ENCODE measurements around the gene SLC25A47.
A peak's percentile ranks its signal among the peaks of the same experiment; 100 is the strongest.
"Not testable (repeated sequence)": the region's sequence is repeated elsewhere in the genome, so short reads cannot be mapped to it uniquely, and the experiment has no call there.

The SLC25A47 gene

GRCh38 chr14:100341301-100342031, 18.3 kb downstream of the SLC25A47 start:
- H3K27me3 Mint-ChIP-seq = no peaks in the 10 kb centered on the region
- H3K4me3 Mint-ChIP-seq = no peak overlapping the region
- H3K27ac Mint-ChIP-seq = peak overlapping the region; percentile 46 to 93
- H3K4me1 Mint-ChIP-seq = peaks cover 45% of the 10 kb centered on the region
- DNase-seq = peak in 1 of 2 donors; percentile 19
- no peaks in the 10 kb centered on the region for H3K9me3 Mint-ChIP-seq
- peak; percentile 52 for ATAC-seq

- Mint-ChIP-seq H3K4me3 (peak overlapping the region in 1 of 2 donors; percentile 25), H3K27ac (peak overlapping the region in 1 of 2 donors; percentile 93), H3K27me3 (no peaks in the 10 kb centered on the region), H3K4me1 (peaks cover 41% of the 10 kb centered on the region), H3K9me3 (no peaks in the 10 kb centered on the region)
- DNase-seq = peak in 1 of 2 donors; percentile 7
- ATAC-seq = no peak
Measured at GRCh38 chr14:100342195-100342594, 19.1 kb downstream of the SLC25A47 start.

- Mint-ChIP-seq H3K27ac (peak overlapping the region in 1 of 2 donors; percentile 34), H3K4me1 (peaks cover 39% of the 10 kb centered on the region)
- not testable (repeated sequence) for H3K9me3 Mint-ChIP-seq, ATAC-seq, H3K27me3 Mint-ChIP-seq, H3K4me3 Mint-ChIP-seq
- peak in 1 of 2 donors; percentile 8 for DNase-seq
Measured at GRCh38 chr14:100342826-100343225, 19.7 kb downstream of the SLC25A47 start.

GRCh38 chr14:100344657-100345056, 21.5 kb downstream of the SLC25A47 start:
- H3K27ac Mint-ChIP-seq, H3K4me3 Mint-ChIP-seq, H3K27me3 Mint-ChIP-seq, DNase-seq, H3K9me3 Mint-ChIP-seq, ATAC-seq: not testable (repeated sequence)
- H3K4me1 Mint-ChIP-seq = peaks cover 44% of the 10 kb centered on the region

GRCh38 chr14:100345711-100346110, 22.6 kb downstream of the SLC25A47 start:
- ATAC-seq = no peak
- Mint-ChIP-seq H3K4me1 (peaks cover 42% of the 10 kb centered on the region), H3K9me3 (no peaks in the 10 kb centered on the region), H3K27me3 (no peaks in the 10 kb centered on the region), H3K27ac (no peak overlapping the region), H3K4me3 (no peak overlapping the region)
- no peak for DNase-seq

- Mint-ChIP-seq H3K9me3 (no peaks in the 10 kb centered on the region), H3K4me1 (peaks cover 40% of the 10 kb centered on the region), H3K27ac (peak overlapping the region in 1 of 2 donors; percentile 59), H3K4me3 (no peak overlapping the region), H3K27me3 (no peaks in the 10 kb centered on the region)
- ATAC-seq = no peak
- no peak for DNase-seq
Measured at GRCh38 chr14:100346306-100347091, 23.4 kb downstream of the SLC25A47 start.

GRCh38 chr14:100348253-100348729, 25.2 kb downstream of the SLC25A47 start:
- Mint-ChIP-seq H3K9me3 (no peaks in the 10 kb centered on the region), H3K27me3 (no peaks in the 10 kb centered on the region), H3K4me3 (no peak overlapping the region), H3K4me1 (peaks cover 22% of the 10 kb centered on the region), H3K27ac (peak overlapping the region in 1 of 2 donors; percentile 48)
- DNase-seq = no peak
- peak; percentile 18 for ATAC-seq

GRCh38 chr14:100348784-100349685, 25.9 kb downstream of the SLC25A47 start:
- DNase-seq = no peak
- no peak overlapping the region for H3K4me3 Mint-ChIP-seq
- no peaks in the 10 kb centered on the region for H3K27me3 Mint-ChIP-seq
- ATAC-seq = peak; percentile 38
- no peaks in the 10 kb centered on the region for H3K9me3 Mint-ChIP-seq
- H3K4me1 Mint-ChIP-seq = peaks cover 15% of the 10 kb centered on the region
- no peak overlapping the region for H3K27ac Mint-ChIP-seq

- peaks cover 15% of the 10 kb centered on the region for H3K4me1 Mint-ChIP-seq
- H3K4me3 Mint-ChIP-seq = no peak overlapping the region
- DNase-seq (no peak), ATAC-seq (no peak)
- peak overlapping the region in 1 of 2 donors; percentile 42 for H3K27ac Mint-ChIP-seq
- H3K27me3 Mint-ChIP-seq = no peaks in the 10 kb centered on the region
- no peaks in the 10 kb centered on the region for H3K9me3 Mint-ChIP-seq
Measured at GRCh38 chr14:100350276-100350926, 27.3 kb downstream of the SLC25A47 start.

- Mint-ChIP-seq H3K27ac (peak overlapping the region in 1 of 2 donors; percentile 87), H3K4me1 (peaks cover 15% of the 10 kb centered on the region), H3K27me3 (no peaks in the 10 kb centered on the region), H3K4me3 (no peak overlapping the region), H3K9me3 (no peaks in the 10 kb centered on the region)
- DNase-seq = no peak
- ATAC-seq = no peak
Measured at GRCh38 chr14:100350986-100351385, 27.8 kb downstream of the SLC25A47 start.

GRCh38 chr14:100358396-100358795, 35.3 kb downstream of the SLC25A47 start:
- no peaks in the 10 kb centered on the region for H3K27me3 Mint-ChIP-seq
- peak overlapping the region in 1 of 2 donors; percentile 84 for H3K27ac Mint-ChIP-seq

GRCh38 chr14:100359111-100359510, 36.0 kb downstream of the SLC25A47 start:
- Mint-ChIP-seq H3K4me1 (peaks cover 37% of the 10 kb centered on the region), H3K27me3 (no peaks in the 10 kb centered on the region), H3K9me3 (no peaks in the 10 kb centered on the region), H3K27ac (no peak overlapping the region), H3K4me3 (no peak overlapping the region)
- no peak for DNase-seq
- ATAC-seq = no peak

More at GRCh38 chr14:100358396-100358795, 35.3 kb downstream of the SLC25A47 start:
- Mint-ChIP-seq H3K9me3 (no peaks in the 10 kb centered on the region), H3K4me3 (peak overlapping the region; percentile 10 to 19), H3K4me1 (peaks cover 37% of the 10 kb centered on the region)
- DNase-seq = no peak
- ATAC-seq = no peak

- Mint-ChIP-seq H3K9me3 (no peaks in the 10 kb centered on the region), H3K27me3 (no peaks in the 10 kb centered on the region), H3K27ac (no peak overlapping the region), H3K4me3 (peak overlapping the region in 1 of 2 donors; percentile 6), H3K4me1 (peaks cover 37% of the 10 kb centered on the region)
- ATAC-seq (no peak), DNase-seq (no peak)
Measured at GRCh38 chr14:100359881-100360280, 36.7 kb downstream of the SLC25A47 start.

- Mint-ChIP-seq H3K27ac (no peak overlapping the region), H3K4me3 (no peak overlapping the region)
- no peak for DNase-seq
Measured at GRCh38 chr14:100361626-100362025, 38.5 kb downstream of the SLC25A47 start.

More at GRCh38 chr14:100361626-100362025, 38.5 kb downstream of the SLC25A47 start:
- no peak for ATAC-seq
- Mint-ChIP-seq H3K27me3 (no peaks in the 10 kb centered on the region), H3K4me1 (peaks cover 50% of the 10 kb centered on the region), H3K9me3 (no peaks in the 10 kb centered on the region)
